IMR-90 (cell line): Measurements from ENCODE around the gene RAB11A.

Experiments
- BHLHE40 ChIP-seq: fragments of 150-350 bp; IDR thresholded peaks from 2 replicates; pipeline ENCODE4 v1.6.1; 2016; ENCODE audit warnings: mild to moderate bottlenecking, low read depth, low read length
- MAFK ChIP-seq: IDR thresholded peaks from 2 replicates; pipeline ENCODE4 v1.6.1; 2012; ENCODE audit warnings: low read depth, low read length, improper control_type of control experiment
- NFE2L2 ChIP-seq: fragments of 150-350 bp; IDR thresholded peaks from 2 replicates; pipeline ENCODE4 v1.6.1; 2016; ENCODE audit warnings: low read depth, mild to moderate bottlenecking, low read length
- POLR2A ChIP-seq: IDR thresholded peaks from 2 replicates; pipeline ENCODE4 v1.6.1; 2012; ENCODE audit warnings: mild to moderate bottlenecking, low read depth, low read length
- RCOR1 ChIP-seq: IDR thresholded peaks from 2 replicates; pipeline ENCODE4 v1.6.1; 2012; ENCODE audit warnings: mild to moderate bottlenecking, low read length, improper control_type of control experiment; ENCODE audit not compliant: insufficient replicate concordance
- SMC3 ChIP-seq: fragments of 150-350 bp; IDR thresholded peaks from 2 replicates; pipeline ENCODE4 v1.6.1; 2016; ENCODE audit warnings: low read depth, mild to moderate bottlenecking, antibody characterized with exemption, low read length, moderate library complexity
- USF2 ChIP-seq: fragments of 150-350 bp; IDR thresholded peaks from 2 replicates; pipeline ENCODE4 v1.6.1; 2017; ENCODE audit warnings: mild to moderate bottlenecking, antibody characterized with exemption, low read length, low read depth
- TF ChIP-seq, protein P1 (sequence below): conservative IDR thresholded peaks from 2 replicates; pipeline ENCODE4 v1.5.1; 2012; ENCODE audit warnings: mild to moderate bottlenecking, low read depth, low read length, improper control_type of control experiment

DNA sequence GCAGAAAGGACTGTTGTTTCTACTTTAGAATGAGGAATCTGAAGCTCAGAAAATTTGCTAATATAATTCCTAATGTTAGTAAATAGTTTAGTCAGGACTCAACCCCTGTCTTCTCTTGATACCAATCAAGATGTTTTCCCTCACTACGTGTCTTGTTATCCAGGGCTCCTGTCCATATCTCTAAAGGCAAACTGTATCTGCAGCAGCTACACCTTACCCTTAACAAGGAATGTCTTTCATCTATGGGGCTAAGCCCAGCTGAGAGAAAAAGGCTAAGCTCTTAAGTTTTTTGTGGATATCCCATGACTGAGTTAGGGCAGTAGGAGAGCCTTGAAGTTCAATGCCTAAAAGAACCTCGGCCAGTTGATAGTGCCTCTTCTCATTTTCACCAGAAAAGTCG, 32.5 kb downstream of the RAB11A start:
- TF ChIP-seq BHLHE40, result no peak
- TF ChIP-seq, protein P1, sequence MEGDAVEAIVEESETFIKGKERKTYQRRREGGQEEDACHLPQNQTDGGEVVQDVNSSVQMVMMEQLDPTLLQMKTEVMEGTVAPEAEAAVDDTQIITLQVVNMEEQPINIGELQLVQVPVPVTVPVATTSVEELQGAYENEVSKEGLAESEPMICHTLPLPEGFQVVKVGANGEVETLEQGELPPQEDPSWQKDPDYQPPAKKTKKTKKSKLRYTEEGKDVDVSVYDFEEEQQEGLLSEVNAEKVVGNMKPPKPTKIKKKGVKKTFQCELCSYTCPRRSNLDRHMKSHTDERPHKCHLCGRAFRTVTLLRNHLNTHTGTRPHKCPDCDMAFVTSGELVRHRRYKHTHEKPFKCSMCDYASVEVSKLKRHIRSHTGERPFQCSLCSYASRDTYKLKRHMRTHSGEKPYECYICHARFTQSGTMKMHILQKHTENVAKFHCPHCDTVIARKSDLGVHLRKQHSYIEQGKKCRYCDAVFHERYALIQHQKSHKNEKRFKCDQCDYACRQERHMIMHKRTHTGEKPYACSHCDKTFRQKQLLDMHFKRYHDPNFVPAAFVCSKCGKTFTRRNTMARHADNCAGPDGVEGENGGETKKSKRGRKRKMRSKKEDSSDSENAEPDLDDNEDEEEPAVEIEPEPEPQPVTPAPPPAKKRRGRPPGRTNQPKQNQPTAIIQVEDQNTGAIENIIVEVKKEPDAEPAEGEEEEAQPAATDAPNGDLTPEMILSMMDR, result no peak
- no peak for TF ChIP-seq POLR2A
- no peak for TF ChIP-seq MAFK
- no peak for TF ChIP-seq SMC3
- TF ChIP-seq USF2, result no peak
- TF ChIP-seq RCOR1, result no peak
- TF ChIP-seq NFE2L2, result no peak
